GM12878 (cell line): Measurements from ENCODE around the gene EYA2. TPM values are rescaled to one million over a fixed set of nuclear protein-coding genes. Genes with fewer than 3 reads are reported as not detected.

Source experiments
- ATAC-seq: fragments of 200-7000 bp; cut with Tn5 transposase; 3 replicates; pipeline ENCODE4 v1.9.1; 2020; ENCODE audit warnings: mild to moderate bottlenecking, moderate library complexity
- BruUV-seq: library from RNA; stranded (reverse); fragments of 400-500 nt; replicated peaks from 2 replicates; lab custom pipeline; 2021; lab: Mats Ljungman, UMichigan
- CTCF ChIA-PET: fragments of 300-600 bp; sonication (Branson Sonifier 250); formaldehyde crosslinking; extraction: SDS; loops from one replicate; lab custom pipeline; 2021; ENCODE audit warnings: inconsistent platforms; lab: Yijun Ruan, JAX
- POLR2A ChIA-PET: fragments of 350-600 bp; formaldehyde crosslinking; extraction: SDS; loops from one replicate; lab custom pipeline; 2021; ENCODE audit warnings: inconsistent platforms; lab: Charles Lee
- RAD21 ChIA-PET: fragments of 300-600 bp; sonication (Branson Sonifier 250); formaldehyde crosslinking; loops from one replicate; lab custom pipeline; 2023; ENCODE audit warnings: antibody characterized with exemption; ENCODE audit not compliant: unreplicated experiment; lab: Charles Lee
- SMC1A ChIA-PET: fragments of 300-600 bp; sonication (Branson Sonifier 250); formaldehyde crosslinking; loops from one replicate; lab custom pipeline; 2023; ENCODE audit not compliant: unreplicated experiment, uncharacterized antibody; lab: Charles Lee
- DNase-seq: peaks from one replicate; pipeline ENCODE4 v3.0.0-alpha.2; 2011; ENCODE audit warnings: low read depth, low spot score
- FAIRE-seq: peaks from 3 replicates; lab custom pipeline; 2011; peaks lifted over from hg19 to GRCh38; lab: Jason Lieb, UNC
- H2AFZ ChIP-seq: 2 replicates; pipeline ENCODE4 v1.6.0; 2011; ENCODE audit warnings: low read depth, low read length, control low read depth; ENCODE audit not compliant: control insufficient read depth
- H3K27ac ChIP-seq: 2 replicates; pipeline ENCODE4 v1.5.1; 2011; ENCODE audit warnings: control low read depth; ENCODE audit not compliant: control insufficient read depth, insufficient read depth
- H3K27me3 ChIP-seq, 2 experiments: replicated peaks in 1 of 2; 2 replicates each; pipeline versions ENCODE4 v1.6.0 to v1.6.1; 2011; ENCODE audit warnings: low read length in 1 of 2; ENCODE audit not compliant: control insufficient read depth in 2 of 2, insufficient read depth in 2 of 2
- H3K36me3 ChIP-seq, 2 experiments: 2 replicates each; pipeline ENCODE4 v1.5.1; 2011; ENCODE audit warnings: low read length in 1 of 2; ENCODE audit not compliant: control insufficient read depth in 2 of 2, insufficient read depth in 2 of 2
- H3K4me1 ChIP-seq: 2 replicates; pipeline ENCODE4 v1.6.1; 2011; ENCODE audit warnings: mild to moderate bottlenecking, low read length, moderate library complexity, mixed read lengths; ENCODE audit not compliant: control insufficient read depth, insufficient read depth
- H3K4me2 ChIP-seq: 2 replicates; pipeline ENCODE4 v1.6.0; 2011; ENCODE audit warnings: control low read depth; ENCODE audit not compliant: control insufficient read depth, insufficient read depth
- H3K4me3 ChIP-seq: fragments of 200-600 bp; sonication (generic); 2 replicates; pipeline ENCODE4 v1.5.1; 2016
- H3K79me2 ChIP-seq: 2 replicates; pipeline ENCODE4 v1.6.0; 2011; ENCODE audit warnings: low read length; ENCODE audit not compliant: control insufficient read depth, insufficient read depth
- H3K9ac ChIP-seq: 2 replicates; pipeline ENCODE4 v1.8.0; 2011; ENCODE audit warnings: low read length, control low read depth, mixed read lengths; ENCODE audit not compliant: control insufficient read depth, insufficient read depth
- H3K9me3 ChIP-seq: replicated peaks from 3 replicates; pipeline ENCODE4 v1.5.1; 2011; ENCODE audit warnings: mild to moderate bottlenecking, low read length; ENCODE audit not compliant: control insufficient read depth, insufficient read depth
- H4K20me1 ChIP-seq: 2 replicates; pipeline ENCODE4 v1.6.0; 2011; ENCODE audit not compliant: control insufficient read depth, insufficient read depth
- ATF3 ChIP-seq: IDR thresholded peaks from 2 replicates; pipeline ENCODE4 v1.6.1; 2011; ENCODE audit warnings: low read depth, mild to moderate bottlenecking, low read length, moderate library complexity, borderline replicate concordance; ENCODE audit errors: extremely low read depth
- BCL11A ChIP-seq: IDR thresholded peaks from 2 replicates; pipeline ENCODE4 v1.6.1; 2011; ENCODE audit warnings: low read depth, low read length
- CREM ChIP-seq: IDR thresholded peaks from 2 replicates; pipeline ENCODE4 v1.6.1; 2014; ENCODE audit warnings: antibody characterized with exemption, low read depth
- CUX1 ChIP-seq: IDR thresholded peaks from 2 replicates; pipeline ENCODE4 v1.6.1; 2012; ENCODE audit warnings: improper control_type of control experiment, low read depth, low read length; ENCODE audit not compliant: insufficient replicate concordance
- ETV6 ChIP-seq, 2 experiments: fragments of 450-650 bp in 1 of 2; IDR thresholded peaks in 1 of 2; conservative IDR thresholded peaks in 1 of 2; 2 replicates each; pipeline ENCODE4 v1.6.1; 2014; ENCODE audit warnings: antibody characterized with exemption in 1 of 2, borderline replicate concordance in 1 of 2, low read depth in 1 of 2, mild to moderate bottlenecking in 1 of 2, moderate library complexity in 1 of 2
- JUND ChIP-seq: IDR thresholded peaks from 2 replicates; pipeline ENCODE4 v1.6.1; 2012; ENCODE audit warnings: low read depth, mild to moderate bottlenecking, low read length, improper control_type of control experiment, moderate library complexity
- NFIC ChIP-seq: IDR thresholded peaks from 2 replicates; pipeline ENCODE4 v1.6.1; 2012; ENCODE audit warnings: low read depth, mild to moderate bottlenecking, inconsistent platforms, low read length, moderate library complexity
- REST ChIP-seq: IDR thresholded peaks from 2 replicates; pipeline ENCODE4 v1.6.1; 2012; ENCODE audit warnings: mild to moderate bottlenecking, low read depth, low read length
- SKIL ChIP-seq: fragments of 450-650 bp; IDR thresholded peaks from 2 replicates; pipeline ENCODE4 v1.6.1; 2017; ENCODE audit warnings: mild to moderate bottlenecking, low read depth, inconsistent platforms; ENCODE audit not compliant: poor library complexity, severe bottlenecking
- STAT1 ChIP-seq: fragments of 450-650 bp; conservative IDR thresholded peaks from 2 replicates; pipeline ENCODE4 v1.6.1; 2014; ENCODE audit warnings: antibody characterized with exemption, mild to moderate bottlenecking
- WGBS: methylation state at CpG from one replicate; pipeline ENCODE4 v1.1.6; 2016; ENCODE audit warnings: low lambda C conversion rate; ENCODE audit not compliant: insufficient replicate concordance, insufficient coverage; ENCODE audit errors: missing lambda C conversion rate; 5-methylcytosine and 5-hydroxymethylcytosine counted together
- in situ Hi-C: fragments of 300-500 bp; cut with MboI; formaldehyde crosslinking; loops from 9 replicates; pipeline ENCODE4 v1.14.3; 2018; ENCODE audit warnings: mixed read lengths
- intact Hi-C: fragments of 100-400 bp; cut with micrococcal nuclease; formaldehyde crosslinking; loops from one replicate; pipeline ENCODE4 v1.14.2; 2022; ENCODE audit not compliant: unreplicated experiment
- polyA plus RNA-seq, 11 experiments: library from polyadenylated mRNA; depleted of rRNA in 4 of 11; unstranded in 6 of 11; stranded (reverse) in 5 of 11; fragments of >200 nt; fragmentation: Nextera tagmentation in 4 of 11; fragmentation: Illumina TruSeq in 1 of 11; extraction: Ambion mirVana in 4 of 11; extraction: Trizol in 1 of 11; gene quantifications; 1 replicate in 1 of 11; 2 replicates in 10 of 11; pipeline versions ENCODE4 v1.2.1 to v1.2.3, GENCODE V29; 2011 to 2016; ENCODE audit warnings: inconsistent platforms in 2 of 11, missing spikeins in 2 of 11, low read depth in 1 of 11
- total RNA-seq, 4 experiments: library from RNA; depleted of rRNA in 3 of 4; stranded (reverse); fragments of >200 nt in 3 of 4; fragmentation: Illumina TruSeq in 1 of 4; extraction: Trizol in 1 of 4; gene quantifications; 2 replicates each; pipeline versions ENCODE4 v1.2.1 to v1.2.3, GENCODE V29; 2013 to 2021

Gene EYA2
- total and polyA plus RNA-seq, 10 of the 15 experiments (the other 5 are each of a cell fraction or from before 2014, with no cell fraction given), result 0.20 TPM; not detected in 9

GRCh38 chr20:46985250-46985649 is 90.6 kb downstream of the EYA2 start:
- FAIRE-seq (no peak), ATAC-seq (no peak), DNase-seq (no peak)
- in situ Hi-C loops, result no loop called here
- Histone ChIP-seq H3K27ac (no peak overlapping the region), H3K9me3 (no peaks in the 10 kb centered on the region; the same call in 2 of the 3 replicates), H3K4me1 (no peaks in the 10 kb centered on the region), H3K4me3 (no peak overlapping the region), H3K27me3 (no peaks in the 10 kb centered on the region), H3K79me2 (no peaks in the 10 kb centered on the region), H3K4me2 (no peak overlapping the region), H3K9ac (no peak overlapping the region), H2AFZ (no peak overlapping the region), H4K20me1 (no peaks in the 10 kb centered on the region), H3K36me3 (no peaks in the 10 kb centered on the region)
- BruUV-seq, result no TSS peak
- intact Hi-C loops, result no loop called here
- CTCF ChIA-PET, result no interaction called here
- SMC1A ChIA-PET, result no interaction called here
- POLR2A ChIA-PET, result no interaction called here
- RAD21 ChIA-PET, result no interaction called here
- 81% methylated on average over 2 of the region's 2 CpGs for WGBS
- TF ChIP-seq CREM, result no peak
- no peak for TF ChIP-seq BCL11A
- no peak for TF ChIP-seq SKIL
- no peak for TF ChIP-seq REST
- TF ChIP-seq ETV6 (conservative IDR thresholded peaks at IDR 0.05 in 1 of 2, IDR thresholded peaks at IDR 0.05 in 1 of 2; ENCODE audit: borderline replicate concordance in 1 of 2, low read depth in 1 of 2), result no peak
- TF ChIP-seq STAT1, result no peak
- no peak for TF ChIP-seq CUX1
- no peak for TF ChIP-seq ATF3
- no peak for TF ChIP-seq NFIC
- no peak for TF ChIP-seq JUND
